Mesenchymal stem cell (in vitro differentiated cells and primary cell): ENCODE results near the gene BCKDK.

ENCODE experiments used
- DNase-seq: peaks from one replicate; pipeline ENCODE4 v3.0.0-alpha.2; 2013
- H2AFZ ChIP-seq: one replicate; pipeline ENCODE4 v1.6.1; 2013; ENCODE audit warnings: low read depth, mild to moderate bottlenecking, control low read depth, inconsistent platforms, low read length, moderate library complexity
- H2AK5ac ChIP-seq: 2 replicates; pipeline ENCODE4 v1.6.1; 2013; ENCODE audit warnings: low read length, moderate library complexity, mild to moderate bottlenecking, inconsistent platforms; ENCODE audit not compliant: severe bottlenecking
- H2BK120ac ChIP-seq: one replicate; pipeline ENCODE4 v1.6.1; 2013; ENCODE audit warnings: low read depth, mild to moderate bottlenecking, inconsistent platforms, low read length, moderate library complexity
- H2BK12ac ChIP-seq, 2 experiments: one replicate each; pipeline ENCODE4 v1.6.1; 2013; ENCODE audit warnings: inconsistent platforms in 2 of 2, low read length in 2 of 2, mild to moderate bottlenecking in 2 of 2, moderate library complexity in 2 of 2, control low read depth in 1 of 2
- H2BK15ac ChIP-seq: one replicate; pipeline ENCODE4 v1.6.1; 2013; ENCODE audit warnings: mild to moderate bottlenecking, low read depth, inconsistent platforms; ENCODE audit not compliant: poor library complexity, severe bottlenecking
- H2BK5ac ChIP-seq: 2 replicates; pipeline ENCODE4 v1.6.1; 2013; ENCODE audit warnings: low read depth, mild to moderate bottlenecking, low read length, control low read depth, inconsistent platforms; ENCODE audit not compliant: poor library complexity, severe bottlenecking
- H3K14ac ChIP-seq, 2 experiments: one replicate each; pipeline ENCODE4 v1.6.1; 2013; ENCODE audit warnings: inconsistent platforms in 2 of 2, low read length in 2 of 2, control low read depth in 1 of 2, mild to moderate bottlenecking in 1 of 2, moderate library complexity in 1 of 2
- H3K18ac ChIP-seq, 2 experiments: one replicate each; pipeline ENCODE4 v1.6.1; 2013; ENCODE audit warnings: inconsistent platforms in 2 of 2, low read length in 2 of 2, control low read depth in 1 of 2, low read depth in 1 of 2, mild to moderate bottlenecking in 1 of 2
- H3K23ac ChIP-seq, 2 experiments: one replicate each; pipeline ENCODE4 v1.6.1; 2013; ENCODE audit warnings: inconsistent platforms in 2 of 2, low read length in 2 of 2, mild to moderate bottlenecking in 2 of 2, moderate library complexity in 2 of 2, control low read depth in 1 of 2
- H3K27ac ChIP-seq: 2 replicates; pipeline ENCODE4 v1.5.1; 2013; ENCODE audit warnings: mild to moderate bottlenecking, moderate library complexity, low read length, control low read depth, inconsistent platforms; ENCODE audit not compliant: poor library complexity, severe bottlenecking
- H3K27me3 ChIP-seq, 2 experiments: 2 replicates each; pipeline versions ENCODE4 v1.6.1 to v1.7.0; 2013; ENCODE audit warnings: low read length in 2 of 2, mild to moderate bottlenecking in 2 of 2, moderate library complexity in 2 of 2, control low read depth in 1 of 2, inconsistent platforms in 1 of 2; ENCODE audit not compliant: control insufficient read depth in 1 of 2, insufficient read depth in 1 of 2
- H3K36me3 ChIP-seq, 2 experiments: 2 replicates each; pipeline versions ENCODE4 v1.6.1 to v1.7.0; 2013; ENCODE audit warnings: low read length in 2 of 2, control low read depth in 1 of 2, inconsistent platforms in 1 of 2, low read depth in 1 of 2, mild to moderate bottlenecking in 1 of 2; ENCODE audit not compliant: insufficient read depth in 2 of 2, control insufficient read depth in 1 of 2
- H3K4ac ChIP-seq, 2 experiments: one replicate each; pipeline ENCODE4 v1.6.1; 2013; ENCODE audit warnings: inconsistent platforms in 2 of 2, low read length in 2 of 2, mild to moderate bottlenecking in 2 of 2, moderate library complexity in 2 of 2, control low read depth in 1 of 2, low read depth in 1 of 2
- H3K4me1 ChIP-seq: 2 replicates; pipeline ENCODE4 v1.6.1; 2013; ENCODE audit warnings: low read depth, low read length, control low read depth; ENCODE audit not compliant: control insufficient read depth, insufficient read depth
- H3K4me2 ChIP-seq: 2 replicates; pipeline ENCODE4 v1.6.1; 2013; ENCODE audit warnings: low read length, mild to moderate bottlenecking, inconsistent platforms; ENCODE audit not compliant: poor library complexity, severe bottlenecking
- H3K4me3 ChIP-seq, 2 experiments: 2 replicates each; pipeline versions ENCODE4 v1.5.1 to v1.7.0; 2013; ENCODE audit warnings: low read length in 2 of 2, mild to moderate bottlenecking in 2 of 2, control low read depth in 1 of 2, low read depth in 1 of 2; ENCODE audit not compliant: insufficient read depth in 1 of 2
- H3K79me1 ChIP-seq: replicated peaks from 2 replicates; pipeline ENCODE4 v1.6.1; 2013; ENCODE audit warnings: mild to moderate bottlenecking, control low read depth, low read length, inconsistent platforms; ENCODE audit not compliant: poor library complexity, severe bottlenecking
- H3K9ac ChIP-seq: 2 replicates; pipeline ENCODE4 v1.7.0; 2013; ENCODE audit warnings: mild to moderate bottlenecking, low read length, moderate library complexity
- H3K9me3 ChIP-seq: 2 replicates; pipeline ENCODE4 v1.7.0; 2013; ENCODE audit warnings: mild to moderate bottlenecking, low read length; ENCODE audit not compliant: control insufficient read depth
- H4K8ac ChIP-seq: one replicate; pipeline ENCODE4 v1.6.1; 2013; ENCODE audit warnings: inconsistent platforms, mild to moderate bottlenecking, low read length, moderate library complexity
- H4K91ac ChIP-seq: one replicate; pipeline ENCODE4 v1.6.1; 2013; ENCODE audit warnings: mild to moderate bottlenecking, low read length, inconsistent platforms
- WGBS: methylation state at CpG from one replicate; pipeline ENCODE4 v1.1.7; 2013; ENCODE audit warnings: mixed read lengths; 5-methylcytosine and 5-hydroxymethylcytosine counted together

The BCKDK gene

DNA sequence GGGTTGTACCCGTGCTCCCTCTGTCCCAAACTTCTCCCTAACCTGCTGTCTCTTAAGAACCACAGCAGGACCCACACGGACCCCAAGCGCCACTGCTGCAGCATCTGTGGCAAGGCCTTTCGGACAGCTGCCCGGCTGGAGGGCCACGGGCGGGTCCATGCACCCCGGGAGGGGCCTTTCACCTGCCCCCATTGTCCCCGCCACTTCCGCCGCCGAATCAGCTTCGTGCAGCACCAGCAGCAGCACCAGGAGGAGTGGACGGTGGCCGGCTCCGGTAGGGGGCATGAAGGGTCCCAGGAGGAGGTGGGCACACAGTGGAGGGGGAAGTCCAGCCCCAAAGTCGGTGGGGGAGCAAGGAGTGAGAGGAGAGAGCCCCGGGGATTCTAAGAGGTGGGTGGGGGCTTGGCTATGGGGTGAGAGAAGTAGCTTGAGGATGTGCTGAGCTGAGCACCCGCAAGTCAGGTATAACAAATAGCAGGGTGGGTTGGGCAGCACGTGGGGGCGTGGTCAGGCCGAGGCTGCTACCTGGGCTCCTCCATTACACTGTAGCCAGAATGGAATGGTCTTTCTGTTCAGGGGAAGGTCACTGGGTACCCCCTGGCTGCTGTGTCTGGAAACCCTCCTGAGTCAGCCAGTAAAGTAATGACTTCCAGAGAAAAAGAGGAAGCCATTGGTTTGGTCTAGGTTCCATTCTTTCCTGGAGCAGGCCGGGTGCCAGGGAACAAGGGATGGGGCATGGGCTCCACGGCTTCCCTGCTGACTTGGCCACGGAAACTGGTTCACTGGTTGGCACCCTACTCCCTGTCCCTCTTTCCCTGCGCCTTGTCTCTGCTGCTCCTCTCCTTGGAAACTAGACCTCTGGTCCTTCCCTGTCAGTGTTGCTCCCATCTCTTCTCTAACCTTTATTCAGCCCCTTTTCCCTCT lies 26.5 kb upstream of the BCKDK start:
- Histone ChIP-seq H3K9ac (peak overlapping the region; percentile 41), H3K18ac (no peak overlapping the region), H4K8ac (peak overlapping the region; percentile 35), H2BK12ac (no peak overlapping the region), H3K14ac (no peak overlapping the region), H3K4me1 (peaks cover 18% of the 10 kb centered on the region), H3K9me3 (no peaks in the 10 kb centered on the region), H2BK120ac (no peak overlapping the region), H3K4ac (no peak overlapping the region), H4K91ac (no peak overlapping the region), H3K27ac (no peak overlapping the region), H3K36me3 (peaks cover 98 to 100% of the 10 kb centered on the region in 2 experiments), H2BK15ac (no peak overlapping the region), H3K23ac (no peak overlapping the region), H2AK5ac (no peak overlapping the region), H3K79me1 (peaks cover 70% of the 10 kb centered on the region), H2AFZ (no peak overlapping the region), H3K4me3 (no peak overlapping the region), H3K4me2 (no peak overlapping the region), H3K27me3 (no peaks in the 10 kb centered on the region), H2BK5ac (no peak overlapping the region)
- 93% methylated on average over 26 of the region's 26 CpGs for WGBS
- no peak for DNase-seq

GRCh38 chr16:31082368-31083045 lies 25.7 kb upstream of the BCKDK start:
- H3K9ac ChIP-seq, result peak overlapping the region; percentile 41
- no peak overlapping the region for H2AK5ac ChIP-seq
- peaks cover 21% of the 10 kb centered on the region for H3K4me1 ChIP-seq
- H3K36me3 ChIP-seq, result peaks cover 98 to 99% of the 10 kb centered on the region in 2 experiments
- no peak overlapping the region for H2AFZ ChIP-seq
- H3K4me2 ChIP-seq, result no peak overlapping the region
- H2BK120ac ChIP-seq, result no peak overlapping the region
- H4K8ac ChIP-seq, result peak overlapping the region; percentile 57
- no peak overlapping the region for H3K14ac ChIP-seq
- no peak overlapping the region for H3K27ac ChIP-seq
- no peak overlapping the region for H2BK5ac ChIP-seq
- WGBS, result 94% methylated on average over 14 of the region's 14 CpGs
- no peak overlapping the region for H3K4me3 ChIP-seq
- H3K4ac ChIP-seq, result no peak overlapping the region
- H2BK15ac ChIP-seq, result no peak overlapping the region
- peaks cover 66% of the 10 kb centered on the region for H3K79me1 ChIP-seq
- H3K23ac ChIP-seq, result no peak overlapping the region
- H3K9me3 ChIP-seq, result no peaks in the 10 kb centered on the region
- H3K18ac ChIP-seq, result no peak overlapping the region
- no peak overlapping the region for H2BK12ac ChIP-seq
- H3K27me3 ChIP-seq, result no peaks in the 10 kb centered on the region
- H4K91ac ChIP-seq, result no peak overlapping the region
- no peak for DNase-seq

DNA sequence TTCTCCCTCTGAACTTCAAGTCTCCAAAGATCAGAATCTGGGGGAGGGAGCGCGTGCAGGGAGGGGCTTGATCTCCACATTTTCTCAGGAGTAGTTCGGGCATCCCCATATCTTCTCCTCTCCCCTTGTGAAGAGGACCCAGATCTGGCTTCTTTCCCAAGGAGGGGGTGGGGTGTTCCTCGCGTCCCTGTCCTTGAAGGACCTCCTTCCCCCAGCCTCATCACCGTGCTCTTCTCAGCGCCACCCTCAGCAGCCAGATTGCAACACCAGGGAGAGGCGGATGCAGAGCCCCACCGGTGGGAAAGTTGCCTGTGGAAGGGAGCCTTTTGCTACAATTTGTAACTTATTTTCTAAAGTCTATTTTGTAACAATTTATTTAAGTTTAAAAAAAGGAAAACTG lies 25.1 kb upstream of the BCKDK start:
- no peak overlapping the region for H3K4ac ChIP-seq
- no peak overlapping the region for H2BK15ac ChIP-seq
- no peak overlapping the region for H4K8ac ChIP-seq
- no peak overlapping the region for H3K14ac ChIP-seq
- no peak overlapping the region for H3K23ac ChIP-seq
- H3K4me2 ChIP-seq, result no peak overlapping the region
- H2AFZ ChIP-seq, result no peak overlapping the region
- no peak overlapping the region for H2BK5ac ChIP-seq
- H3K36me3 ChIP-seq, result peaks cover 98 to 99% of the 10 kb centered on the region in 2 experiments
- no peak overlapping the region for H3K27ac ChIP-seq
- no peak overlapping the region for H3K4me3 ChIP-seq
- WGBS, result 86% methylated on average over 6 of the region's 9 CpGs
- H2AK5ac ChIP-seq, result no peak overlapping the region
- H2BK120ac ChIP-seq, result no peak overlapping the region
- H3K9me3 ChIP-seq, result no peaks in the 10 kb centered on the region
- DNase-seq, result no peak
- H3K9ac ChIP-seq, result peak overlapping the region; percentile 26
- peaks cover 65% of the 10 kb centered on the region for H3K79me1 ChIP-seq
- no peaks in the 10 kb centered on the region for H3K27me3 ChIP-seq
- no peak overlapping the region for H2BK12ac ChIP-seq
- H3K4me1 ChIP-seq, result peaks cover 23% of the 10 kb centered on the region
- no peak overlapping the region for H4K91ac ChIP-seq
- no peak overlapping the region for H3K18ac ChIP-seq

GRCh38 chr16:31083556-31083955 lies 24.6 kb upstream of the BCKDK start:
- H3K9ac ChIP-seq, result peak overlapping the region; percentile 26
- no peak overlapping the region for H4K8ac ChIP-seq
- H3K27me3 ChIP-seq, result no peaks in the 10 kb centered on the region
- peaks cover 65% of the 10 kb centered on the region for H3K79me1 ChIP-seq
- H3K4ac ChIP-seq, result no peak overlapping the region
- no peak overlapping the region for H3K18ac ChIP-seq
- H3K9me3 ChIP-seq, result no peaks in the 10 kb centered on the region
- peaks cover 27% of the 10 kb centered on the region for H3K4me1 ChIP-seq
- no peak overlapping the region for H4K91ac ChIP-seq
- no peak overlapping the region for H2BK120ac ChIP-seq
- H3K36me3 ChIP-seq, result peaks cover 98 to 99% of the 10 kb centered on the region in 2 experiments
- H2BK15ac ChIP-seq, result no peak overlapping the region
- no peak overlapping the region for H3K23ac ChIP-seq
- no peak overlapping the region for H3K14ac ChIP-seq
- H2BK12ac ChIP-seq, result no peak overlapping the region
- H2AFZ ChIP-seq, result no peak overlapping the region
- no peak overlapping the region for H2AK5ac ChIP-seq
- H3K27ac ChIP-seq, result no peak overlapping the region
- no peak overlapping the region for H2BK5ac ChIP-seq
- no peak overlapping the region for H3K4me2 ChIP-seq
- no peak for DNase-seq
- WGBS, result 98% methylated on average over 4 of the region's 5 CpGs
- no peak overlapping the region for H3K4me3 ChIP-seq
